PC-3 (cell line): ENCODE data around the gene GPR183.

Source experiments
- EZH2 ChIP-seq: fragments of 300-600 bp; sonication (generic); IDR thresholded peaks from one replicate; pipeline ENCODE4 v1.6.1; 2017; ENCODE audit warnings: antibody characterized with exemption, mild to moderate bottlenecking, low read length; ENCODE audit not compliant: unreplicated experiment
- TF ChIP-seq, protein P1 (sequence below): fragments of 300-600 bp; sonication (generic); conservative IDR thresholded peaks from 2 replicates; pipeline ENCODE4 v1.5.1; 2017; ENCODE audit warnings: antibody characterized with exemption, low read depth, mild to moderate bottlenecking, low read length

GRCh38 chr13:99261059-99261458 is 46.1 kb downstream of the GPR183 start:
- TF ChIP-seq, protein P1, sequence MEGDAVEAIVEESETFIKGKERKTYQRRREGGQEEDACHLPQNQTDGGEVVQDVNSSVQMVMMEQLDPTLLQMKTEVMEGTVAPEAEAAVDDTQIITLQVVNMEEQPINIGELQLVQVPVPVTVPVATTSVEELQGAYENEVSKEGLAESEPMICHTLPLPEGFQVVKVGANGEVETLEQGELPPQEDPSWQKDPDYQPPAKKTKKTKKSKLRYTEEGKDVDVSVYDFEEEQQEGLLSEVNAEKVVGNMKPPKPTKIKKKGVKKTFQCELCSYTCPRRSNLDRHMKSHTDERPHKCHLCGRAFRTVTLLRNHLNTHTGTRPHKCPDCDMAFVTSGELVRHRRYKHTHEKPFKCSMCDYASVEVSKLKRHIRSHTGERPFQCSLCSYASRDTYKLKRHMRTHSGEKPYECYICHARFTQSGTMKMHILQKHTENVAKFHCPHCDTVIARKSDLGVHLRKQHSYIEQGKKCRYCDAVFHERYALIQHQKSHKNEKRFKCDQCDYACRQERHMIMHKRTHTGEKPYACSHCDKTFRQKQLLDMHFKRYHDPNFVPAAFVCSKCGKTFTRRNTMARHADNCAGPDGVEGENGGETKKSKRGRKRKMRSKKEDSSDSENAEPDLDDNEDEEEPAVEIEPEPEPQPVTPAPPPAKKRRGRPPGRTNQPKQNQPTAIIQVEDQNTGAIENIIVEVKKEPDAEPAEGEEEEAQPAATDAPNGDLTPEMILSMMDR = no peak
- no peak for TF ChIP-seq EZH2
